GM23338 (cell line): ENCODE measurements around the gene TBC1D17. TPM values are rescaled to one million over a fixed set of nuclear protein-coding genes. Genes with fewer than 3 reads are reported as not detected.

ENCODE experiments used
- ATAC-seq: fragments of 200-7000 bp; cut with Tn5 transposase; 3 replicates; pipeline ENCODE4 v1.9.1; 2020
- DNase-seq: peaks from one replicate; pipeline ENCODE4 v3.0.0-alpha.2; 2015; ENCODE audit warnings: low spot score
- H2AFZ ChIP-seq: fragments of 200-600 bp; sonication (generic); 2 replicates; pipeline ENCODE4 v1.8.0; 2016; ENCODE audit warnings: antibody characterized with exemption, mild to moderate bottlenecking, moderate library complexity
- H3F3A ChIP-seq: fragments of 200-600 bp; sonication (generic); replicated peaks from 2 replicates; pipeline ENCODE4 v1.8.0; 2017; ENCODE audit warnings: antibody characterized with exemption, mixed run types, low read depth
- H3K27ac ChIP-seq: fragments of 200-600 bp; sonication (generic); 2 replicates; pipeline ENCODE4 v1.6.1; 2016; ENCODE audit warnings: low read depth
- H3K27me3 ChIP-seq: fragments of 200-600 bp; sonication (generic); 2 replicates; pipeline ENCODE4 v1.8.0; 2016; ENCODE audit warnings: mild to moderate bottlenecking, mixed run types, moderate library complexity; ENCODE audit not compliant: insufficient read depth
- H3K36me3 ChIP-seq: fragments of 200-600 bp; sonication (generic); 2 replicates; pipeline ENCODE4 v1.8.0; 2016; ENCODE audit warnings: mild to moderate bottlenecking; ENCODE audit not compliant: insufficient read depth
- H3K4me1 ChIP-seq: fragments of 200-600 bp; sonication (generic); 2 replicates; pipeline ENCODE4 v1.8.0; 2016; ENCODE audit warnings: mild to moderate bottlenecking, moderate library complexity; ENCODE audit not compliant: insufficient read depth
- H3K4me2 ChIP-seq: fragments of 200-600 bp; sonication (generic); 2 replicates; pipeline ENCODE4 v1.7.1; 2017; ENCODE audit warnings: mixed run types
- H3K4me3 ChIP-seq: fragments of 200-600 bp; sonication (generic); 2 replicates; pipeline ENCODE4 v1.6.1; 2016; ENCODE audit warnings: mixed run types
- H3K79me2 ChIP-seq: fragments of 200-600 bp; sonication (generic); replicated peaks from 2 replicates; pipeline ENCODE4 v1.8.0; 2017; ENCODE audit warnings: mild to moderate bottlenecking; ENCODE audit not compliant: insufficient read depth
- H3K9me2 ChIP-seq: fragments of 200-600 bp; sonication (generic); 2 replicates; pipeline ENCODE4 v1.8.0; 2017; ENCODE audit not compliant: insufficient read depth
- H4K20me1 ChIP-seq: fragments of 200-600 bp; sonication (generic); replicated peaks from 2 replicates; pipeline ENCODE4 v1.8.0; 2017; ENCODE audit warnings: mild to moderate bottlenecking; ENCODE audit not compliant: insufficient read depth
- H3K27ac Mint-ChIP-seq: 2 replicates; pipeline ENCODE4 v1.8.0; 2020; ENCODE audit warnings: inconsistent platforms, mild to moderate bottlenecking, moderate library complexity, mixed read lengths
- H3K27me3 Mint-ChIP-seq: 3 replicates; pipeline ENCODE4 v1.8.0; 2022; ENCODE audit warnings: low read depth, mild to moderate bottlenecking, moderate library complexity, mixed read lengths, inconsistent platforms; ENCODE audit not compliant: insufficient read depth, poor library complexity
- H3K36me3 Mint-ChIP-seq: 3 replicates; pipeline ENCODE4 v1.8.0; 2021; ENCODE audit warnings: low read depth, mild to moderate bottlenecking, inconsistent platforms, moderate library complexity, mixed read lengths
- H3K4me1 Mint-ChIP-seq: 3 replicates; pipeline ENCODE4 v1.8.0; 2020; ENCODE audit warnings: mild to moderate bottlenecking, inconsistent platforms, mixed read lengths
- H3K4me3 Mint-ChIP-seq: 3 replicates; pipeline ENCODE4 v1.8.0; 2021; ENCODE audit warnings: moderate library complexity, mild to moderate bottlenecking, inconsistent platforms, mixed read lengths
- H3K9me3 Mint-ChIP-seq: 3 replicates; pipeline ENCODE4 v1.8.0; 2020; ENCODE audit warnings: moderate library complexity, mild to moderate bottlenecking, inconsistent platforms, mixed read lengths
- CREB1 ChIP-seq: fragments of 250-450 bp; sonication (Bioruptor Pico); IDR thresholded peaks from 2 replicates; pipeline ENCODE4 v1.5.0; 2020; ENCODE audit warnings: low read depth, mild to moderate bottlenecking, moderate library complexity
- EZH2 ChIP-seq: fragments of 200-600 bp; sonication (generic); IDR thresholded peaks from one replicate; pipeline ENCODE4 v1.8.0; 2017; ENCODE audit warnings: antibody characterized with exemption, mild to moderate bottlenecking, low read depth; ENCODE audit not compliant: unreplicated experiment
- EZH2phosphoT487 ChIP-seq: fragments of 200-600 bp; sonication (generic); IDR thresholded peaks from one replicate; pipeline ENCODE4 v1.8.1; 2018; ENCODE audit warnings: antibody characterized with exemption; ENCODE audit not compliant: unreplicated experiment
- JUNB ChIP-seq: IDR thresholded peaks from one replicate; pipeline ENCODE4 v1.6.1; 2016; ENCODE audit warnings: antibody characterized with exemption; ENCODE audit not compliant: unreplicated experiment
- NANOG ChIP-seq: IDR thresholded peaks from 2 replicates; pipeline ENCODE4 v1.6.1; 2016; ENCODE audit warnings: antibody characterized with exemption, borderline replicate concordance
- POLR2AphosphoS5 ChIP-seq: IDR thresholded peaks from 2 replicates; pipeline ENCODE4 v1.6.1; 2016; ENCODE audit warnings: antibody characterized with exemption, low read depth
- REST ChIP-seq: IDR thresholded peaks from one replicate; pipeline ENCODE4 v1.6.1; 2018; ENCODE audit warnings: antibody characterized with exemption; ENCODE audit not compliant: unreplicated experiment
- STAT1 ChIP-seq: IDR thresholded peaks from one replicate; pipeline ENCODE4 v1.6.1; 2016; ENCODE audit warnings: antibody characterized with exemption; ENCODE audit not compliant: unreplicated experiment
- ZNF114 ChIP-seq: fragments of 250-450 bp; sonication (Bioruptor Pico); IDR thresholded peaks from 2 replicates; pipeline ENCODE4 v1.5.0; 2020; ENCODE audit warnings: mild to moderate bottlenecking, moderate library complexity
- ZNF331 ChIP-seq: fragments of 250-450 bp; sonication (Bioruptor Pico); IDR thresholded peaks from 2 replicates; pipeline ENCODE4 v1.5.0; 2020; ENCODE audit warnings: low read depth, mild to moderate bottlenecking, moderate library complexity
- polyA plus RNA-seq: library from polyadenylated mRNA; unstranded; fragments of >200 nt; fragmentation: Nextera tagmentation; extraction: Ambion mirVana; gene quantifications from 2 replicates; pipeline ENCODE4 v1.2.1, GENCODE V29; 2016
- total RNA-seq: library from RNA; depleted of rRNA; stranded (reverse); fragments of >200 nt; shearing (Covaris generic); gene quantifications from 2 replicates; pipeline ENCODE4 v1.2.3, GENCODE V29; 2014
- TF ChIP-seq, protein P1 (sequence below), 2 experiments: fragments of 200-600 bp in 1 of 2; sonication (generic) in 1 of 2; conservative IDR thresholded peaks; 2 replicates each; pipeline versions ENCODE4 v1.5.1 to v1.6.1; 2016 to 2017; ENCODE audit warnings: antibody characterized with exemption in 2 of 2, low read depth in 2 of 2, mild to moderate bottlenecking in 2 of 2, moderate library complexity in 1 of 2
- TF ChIP-seq, protein P2 (sequence below): IDR thresholded peaks from 2 replicates; pipeline ENCODE4 v1.6.1; 2016; ENCODE audit warnings: antibody characterized with exemption
- TF ChIP-seq, protein P3 (sequence below): fragments of 250-450 bp; sonication (Bioruptor Pico); IDR thresholded peaks from 2 replicates; pipeline ENCODE4 v1.5.0; 2020; ENCODE audit warnings: mild to moderate bottlenecking, moderate library complexity

TBC1D17 gene
- total and polyA plus RNA-seq, 2 experiments from 2014 or later: 19.3 to 43.1 TPM

- no peak for DNase-seq
- no peak for ATAC-seq
- H3K36me3 ChIP-seq: peaks cover 3% of the 10 kb centered on the region; the same call in 1 of the 2 replicates
- no peak overlapping the region for H3K27ac ChIP-seq
- H3K4me3 ChIP-seq: no peak overlapping the region
- H3K79me2 ChIP-seq: no peaks in the 10 kb centered on the region
- Mint-ChIP-seq H3K9me3 (no peaks in the 10 kb centered on the region; the same call in 2 of the 3 replicates), H3K36me3 (peaks cover 35% of the 10 kb centered on the region), H3K27ac (no peak overlapping the region), H3K4me3 (no peak overlapping the region), H3K4me1 (peaks cover 19% of the 10 kb centered on the region), H3K27me3 (peaks cover 15% of the 10 kb centered on the region)
- no peak for TF ChIP-seq POLR2AphosphoS5
- TF ChIP-seq, protein P1, sequence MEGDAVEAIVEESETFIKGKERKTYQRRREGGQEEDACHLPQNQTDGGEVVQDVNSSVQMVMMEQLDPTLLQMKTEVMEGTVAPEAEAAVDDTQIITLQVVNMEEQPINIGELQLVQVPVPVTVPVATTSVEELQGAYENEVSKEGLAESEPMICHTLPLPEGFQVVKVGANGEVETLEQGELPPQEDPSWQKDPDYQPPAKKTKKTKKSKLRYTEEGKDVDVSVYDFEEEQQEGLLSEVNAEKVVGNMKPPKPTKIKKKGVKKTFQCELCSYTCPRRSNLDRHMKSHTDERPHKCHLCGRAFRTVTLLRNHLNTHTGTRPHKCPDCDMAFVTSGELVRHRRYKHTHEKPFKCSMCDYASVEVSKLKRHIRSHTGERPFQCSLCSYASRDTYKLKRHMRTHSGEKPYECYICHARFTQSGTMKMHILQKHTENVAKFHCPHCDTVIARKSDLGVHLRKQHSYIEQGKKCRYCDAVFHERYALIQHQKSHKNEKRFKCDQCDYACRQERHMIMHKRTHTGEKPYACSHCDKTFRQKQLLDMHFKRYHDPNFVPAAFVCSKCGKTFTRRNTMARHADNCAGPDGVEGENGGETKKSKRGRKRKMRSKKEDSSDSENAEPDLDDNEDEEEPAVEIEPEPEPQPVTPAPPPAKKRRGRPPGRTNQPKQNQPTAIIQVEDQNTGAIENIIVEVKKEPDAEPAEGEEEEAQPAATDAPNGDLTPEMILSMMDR (conservative IDR thresholded peaks at IDR 0.05; ENCODE audit: low read depth in 2 of 2): no peak
- no peak for TF ChIP-seq STAT1
- no peak for TF ChIP-seq JUNB
- TF ChIP-seq EZH2: no peak
- TF ChIP-seq REST: no peak
- TF ChIP-seq ZNF331 (CRISPR knock-in tag): no peak
- no peak for TF ChIP-seq CREB1 (CRISPR knock-in tag)
- TF ChIP-seq ZNF114 (CRISPR knock-in tag): no peak
- TF ChIP-seq, protein P2, sequence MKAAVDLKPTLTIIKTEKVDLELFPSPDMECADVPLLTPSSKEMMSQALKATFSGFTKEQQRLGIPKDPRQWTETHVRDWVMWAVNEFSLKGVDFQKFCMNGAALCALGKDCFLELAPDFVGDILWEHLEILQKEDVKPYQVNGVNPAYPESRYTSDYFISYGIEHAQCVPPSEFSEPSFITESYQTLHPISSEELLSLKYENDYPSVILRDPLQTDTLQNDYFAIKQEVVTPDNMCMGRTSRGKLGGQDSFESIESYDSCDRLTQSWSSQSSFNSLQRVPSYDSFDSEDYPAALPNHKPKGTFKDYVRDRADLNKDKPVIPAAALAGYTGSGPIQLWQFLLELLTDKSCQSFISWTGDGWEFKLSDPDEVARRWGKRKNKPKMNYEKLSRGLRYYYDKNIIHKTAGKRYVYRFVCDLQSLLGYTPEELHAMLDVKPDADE: no peak
- TF ChIP-seq, protein P3, sequence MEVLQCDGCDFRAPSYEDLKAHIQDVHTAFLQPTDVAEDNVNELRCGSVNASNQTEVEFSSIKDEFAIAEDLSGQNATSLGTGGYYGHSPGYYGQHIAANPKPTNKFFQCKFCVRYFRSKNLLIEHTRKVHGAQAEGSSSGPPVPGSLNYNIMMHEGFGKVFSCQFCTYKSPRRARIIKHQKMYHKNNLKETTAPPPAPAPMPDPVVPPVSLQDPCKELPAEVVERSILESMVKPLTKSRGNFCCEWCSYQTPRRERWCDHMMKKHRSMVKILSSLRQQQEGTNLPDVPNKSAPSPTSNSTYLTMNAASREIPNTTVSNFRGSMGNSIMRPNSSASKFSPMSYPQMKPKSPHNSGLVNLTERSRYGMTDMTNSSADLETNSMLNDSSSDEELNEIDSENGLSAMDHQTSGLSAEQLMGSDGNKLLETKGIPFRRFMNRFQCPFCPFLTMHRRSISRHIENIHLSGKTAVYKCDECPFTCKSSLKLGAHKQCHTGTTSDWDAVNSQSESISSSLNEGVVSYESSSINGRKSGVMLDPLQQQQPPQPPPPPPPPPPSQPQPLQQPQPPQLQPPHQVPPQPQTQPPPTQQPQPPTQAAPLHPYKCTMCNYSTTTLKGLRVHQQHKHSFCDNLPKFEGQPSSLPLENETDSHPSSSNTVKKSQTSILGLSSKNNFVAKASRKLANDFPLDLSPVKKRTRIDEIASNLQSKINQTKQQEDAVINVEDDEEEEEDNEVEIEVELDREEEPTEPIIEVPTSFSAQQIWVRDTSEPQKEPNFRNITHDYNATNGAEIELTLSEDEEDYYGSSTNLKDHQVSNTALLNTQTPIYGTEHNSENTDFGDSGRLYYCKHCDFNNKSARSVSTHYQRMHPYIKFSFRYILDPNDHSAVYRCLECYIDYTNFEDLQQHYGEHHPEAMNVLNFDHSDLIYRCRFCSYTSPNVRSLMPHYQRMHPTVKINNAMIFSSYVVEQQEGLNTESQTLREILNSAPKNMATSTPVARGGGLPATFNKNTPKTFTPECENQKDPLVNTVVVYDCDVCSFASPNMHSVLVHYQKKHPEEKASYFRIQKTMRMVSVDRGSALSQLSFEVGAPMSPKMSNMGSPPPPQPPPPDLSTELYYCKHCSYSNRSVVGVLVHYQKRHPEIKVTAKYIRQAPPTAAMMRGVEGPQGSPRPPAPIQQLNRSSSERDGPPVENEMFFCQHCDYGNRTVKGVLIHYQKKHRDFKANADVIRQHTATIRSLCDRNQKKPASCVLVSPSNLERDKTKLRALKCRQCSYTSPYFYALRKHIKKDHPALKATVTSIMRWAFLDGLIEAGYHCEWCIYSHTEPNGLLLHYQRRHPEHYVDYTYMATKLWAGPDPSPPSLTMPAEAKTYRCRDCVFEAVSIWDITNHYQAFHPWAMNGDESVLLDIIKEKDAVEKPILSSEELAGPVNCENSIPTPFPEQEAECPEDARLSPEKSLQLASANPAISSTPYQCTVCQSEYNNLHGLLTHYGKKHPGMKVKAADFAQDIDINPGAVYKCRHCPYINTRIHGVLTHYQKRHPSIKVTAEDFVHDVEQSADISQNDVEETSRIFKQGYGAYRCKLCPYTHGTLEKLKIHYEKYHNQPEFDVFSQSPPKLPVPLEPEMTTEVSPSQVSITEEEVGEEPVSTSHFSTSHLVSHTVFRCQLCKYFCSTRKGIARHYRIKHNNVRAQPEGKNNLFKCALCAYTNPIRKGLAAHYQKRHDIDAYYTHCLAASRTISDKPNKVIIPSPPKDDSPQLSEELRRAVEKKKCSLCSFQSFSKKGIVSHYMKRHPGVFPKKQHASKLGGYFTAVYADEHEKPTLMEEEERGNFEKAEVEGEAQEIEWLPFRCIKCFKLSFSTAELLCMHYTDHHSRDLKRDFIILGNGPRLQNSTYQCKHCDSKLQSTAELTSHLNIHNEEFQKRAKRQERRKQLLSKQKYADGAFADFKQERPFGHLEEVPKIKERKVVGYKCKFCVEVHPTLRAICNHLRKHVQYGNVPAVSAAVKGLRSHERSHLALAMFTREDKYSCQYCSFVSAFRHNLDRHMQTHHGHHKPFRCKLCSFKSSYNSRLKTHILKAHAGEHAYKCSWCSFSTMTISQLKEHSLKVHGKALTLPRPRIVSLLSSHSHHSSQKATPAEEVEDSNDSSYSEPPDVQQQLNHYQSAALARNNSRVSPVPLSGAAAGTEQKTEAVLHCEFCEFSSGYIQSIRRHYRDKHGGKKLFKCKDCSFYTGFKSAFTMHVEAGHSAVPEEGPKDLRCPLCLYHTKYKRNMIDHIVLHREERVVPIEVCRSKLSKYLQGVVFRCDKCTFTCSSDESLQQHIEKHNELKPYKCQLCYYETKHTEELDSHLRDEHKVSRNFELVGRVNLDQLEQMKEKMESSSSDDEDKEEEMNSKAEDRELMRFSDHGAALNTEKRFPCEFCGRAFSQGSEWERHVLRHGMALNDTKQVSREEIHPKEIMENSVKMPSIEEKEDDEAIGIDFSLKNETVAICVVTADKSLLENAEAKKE: no peak
- no peak for TF ChIP-seq NANOG
- TF ChIP-seq EZH2phosphoT487: no peak
- H3K4me1 ChIP-seq: peaks cover 10% of the 10 kb centered on the region
- no peak overlapping the region for H3K4me2 ChIP-seq
- H3K9me2 ChIP-seq: no peaks in the 10 kb centered on the region
- H3K27me3 ChIP-seq: no peaks in the 10 kb centered on the region
- no peak overlapping the region for H2AFZ ChIP-seq
- peaks cover 5% of the 10 kb centered on the region; the same call in 1 of the 2 replicates for H3F3A ChIP-seq
- peaks cover 19% of the 10 kb centered on the region for H4K20me1 ChIP-seq
Measured at GRCh38 chr19:49904136-49904535, 26.6 kb downstream of the TBC1D17 start.
